SK-N-SH (cell line): Measurements from ENCODE around the gene F11R. TPM values are rescaled to one million over a fixed set of nuclear protein-coding genes. Genes with fewer than 3 reads are reported as not detected.

Experiments
- CTCF ChIA-PET: fragments of 300-600, 350-600 bp; formaldehyde crosslinking; extraction: SDS; loops from one replicate; lab custom pipeline; 2021; lab: Yijun Ruan, JAX
- POLR2A ChIA-PET: fragments of 350-600 bp; sonication (Branson Sonifier 250); formaldehyde crosslinking; extraction: SDS; loops from one replicate; lab custom pipeline; 2020; ENCODE audit warnings: antibody characterized with exemption, inconsistent platforms; lab: Yijun Ruan, JAX
- DNase-seq: peaks from one replicate; pipeline ENCODE4 v3.0.0; 2012
- H2AFZ ChIP-seq: fragments of 200-600 bp; sonication (generic); 2 replicates; pipeline ENCODE4 v1.8.1; 2016; ENCODE audit warnings: antibody characterized with exemption, mild to moderate bottlenecking, low read depth
- H3F3A ChIP-seq: fragments of 200-600 bp; sonication (generic); replicated peaks from 2 replicates; pipeline ENCODE3; 2016; ENCODE audit warnings: antibody characterized with exemption, mild to moderate bottlenecking; ENCODE audit not compliant: insufficient read depth
- H3K27ac ChIP-seq, 2 experiments: fragments of 200-500 bp in 1 of 2; fragments of 200-600 bp in 1 of 2; sonication (Bioruptor generic) in 1 of 2; sonication (generic), shearing (Covaris generic) in 1 of 2; 2 replicates each; pipeline versions ENCODE4 v1.5.1 to v1.6.1; 2014 to 2016; ENCODE audit warnings: low read depth in 2 of 2, inconsistent platforms in 1 of 2, low read length in 1 of 2, mild to moderate bottlenecking in 1 of 2, mixed read lengths in 1 of 2
- H3K27me3 ChIP-seq: fragments of 200-600 bp; sonication (generic), shearing (Covaris generic); 2 replicates; pipeline ENCODE4 v1.6.1; 2016; ENCODE audit warnings: mixed run types; ENCODE audit not compliant: insufficient read depth
- H3K36me3 ChIP-seq, 2 experiments: fragments of 200-500 bp in 1 of 2; fragments of 200-600 bp in 1 of 2; sonication (Bioruptor generic) in 1 of 2; sonication (generic) in 1 of 2; replicated peaks in 1 of 2; 2 replicates each; pipeline versions ENCODE3 to v1.5.1; 2014 to 2016; ENCODE audit warnings: low read length in 1 of 2, mild to moderate bottlenecking in 1 of 2; ENCODE audit not compliant: insufficient read depth in 2 of 2, control insufficient read depth in 1 of 2
- H3K4me1 ChIP-seq, 2 experiments: fragments of 200-500 bp in 1 of 2; fragments of 200-600 bp in 1 of 2; sonication (Bioruptor generic) in 1 of 2; sonication (generic), shearing (Covaris generic) in 1 of 2; 2 replicates each; pipeline versions ENCODE4 v1.5.1 to v1.6.1; 2014 to 2016; ENCODE audit warnings: low read depth in 1 of 2, low read length in 1 of 2, mixed run types in 1 of 2; ENCODE audit not compliant: insufficient read depth in 2 of 2, control insufficient read depth in 1 of 2
- H3K4me2 ChIP-seq: fragments of 200-600 bp; sonication (generic), shearing (Covaris generic); 2 replicates; pipeline ENCODE4 v1.6.1; 2017; ENCODE audit warnings: mixed run types
- H3K4me3 ChIP-seq, 2 experiments: fragments of 200-500 bp in 1 of 2; fragments of 200-600 bp in 1 of 2; sonication (Bioruptor generic) in 1 of 2; sonication (generic), shearing (Covaris generic) in 1 of 2; 2 replicates each; pipeline versions ENCODE4 v1.5.1 to v1.8.1; 2014 to 2016; ENCODE audit warnings: low read depth in 2 of 2, inconsistent platforms in 1 of 2, low read length in 1 of 2, mild to moderate bottlenecking in 1 of 2, mixed read lengths in 1 of 2, moderate library complexity in 1 of 2
- H3K79me2 ChIP-seq: fragments of 200-600 bp; sonication (generic); 2 replicates; pipeline ENCODE4 v1.8.1; 2017; ENCODE audit warnings: mild to moderate bottlenecking; ENCODE audit not compliant: insufficient read depth
- H3K9ac ChIP-seq: fragments of 200-600 bp; sonication (generic); 2 replicates; pipeline ENCODE4 v1.6.1; 2017; ENCODE audit warnings: mixed run types
- H3K9me2 ChIP-seq: fragments of 200-600 bp; sonication (generic); 2 replicates; pipeline ENCODE4 v1.6.1; 2017; ENCODE audit warnings: mixed run types
- H3K9me3 ChIP-seq: fragments of 200-600 bp; sonication (generic); 2 replicates; pipeline ENCODE4 v1.6.1; 2017; ENCODE audit warnings: mixed run types, mild to moderate bottlenecking, moderate library complexity
- H4K20me1 ChIP-seq: fragments of 200-600 bp; sonication (generic); 2 replicates; pipeline ENCODE4 v1.6.1; 2017; ENCODE audit warnings: mild to moderate bottlenecking, mixed run types; ENCODE audit not compliant: insufficient read depth
- CTCF ChIP-seq: fragments of 200-600 bp; sonication (generic); IDR thresholded peaks from 2 replicates; pipeline ENCODE4 v1.6.1; 2017; ENCODE audit warnings: antibody characterized with exemption, mild to moderate bottlenecking, moderate library complexity
- JUND ChIP-seq: IDR thresholded peaks from 2 replicates; pipeline ENCODE4 v1.4.0; 2012
- TEAD4 ChIP-seq: IDR thresholded peaks from 2 replicates; pipeline ENCODE4 v1.4.0; 2012; ENCODE audit warnings: mild to moderate bottlenecking, borderline replicate concordance; ENCODE audit not compliant: insufficient read depth
- WGBS: methylation state at CpG from one replicate; pipeline ENCODE4 v1.1.6; 2017; ENCODE audit warnings: low lambda C conversion rate; 5-methylcytosine and 5-hydroxymethylcytosine counted together
- polyA plus RNA-seq, 3 experiments: library from polyadenylated mRNA; depleted of rRNA; stranded (reverse); fragments of >200 nt; gene quantifications; 2 replicates each; pipeline ENCODE4 v1.2.3, GENCODE V29; 2012
- TF ChIP-seq, protein P1 (sequence below): IDR thresholded peaks from 2 replicates; pipeline ENCODE4 v1.6.1; 2012; ENCODE audit warnings: mild to moderate bottlenecking, low read depth, low read length, moderate library complexity
- TF ChIP-seq, protein P2 (sequence below): fragments of 150-350 bp; IDR thresholded peaks from 2 replicates; pipeline ENCODE4 v1.6.1; 2016; ENCODE audit warnings: mild to moderate bottlenecking, low read depth, low read length

F11R gene
- polyA plus RNA-seq, 1 of the 3 experiments (the other 2 are of a cell fraction) = 9.0 TPM

DNA sequence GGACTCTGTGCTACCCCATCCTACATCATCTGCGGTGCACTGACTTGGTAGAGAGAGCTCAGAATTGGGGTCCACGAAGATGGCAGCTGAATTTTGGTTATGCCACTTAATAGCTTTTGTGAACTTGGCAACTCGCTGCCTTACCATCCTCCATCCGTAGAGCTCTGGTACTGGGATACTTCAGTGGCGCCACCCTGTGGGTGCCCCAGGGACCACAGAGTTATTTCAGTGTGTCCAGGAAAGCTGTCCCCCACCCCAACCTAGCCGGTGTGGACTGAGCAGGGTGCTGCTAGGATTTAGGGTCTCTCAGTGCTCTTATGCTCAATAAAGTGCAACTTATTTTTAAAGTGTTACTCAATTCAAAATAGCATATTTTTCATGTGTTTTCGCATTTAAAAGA, 33.9 kb upstream of the F11R start:
- 54% methylated on average over 5 of the region's 7 CpGs for WGBS
- POLR2A ChIA-PET = no interaction called here
- DNase-seq = no peak

More for the DNA sequence above, 33.9 kb upstream of the F11R start:
- no peak overlapping the region for H2AFZ ChIP-seq
- TF ChIP-seq, protein P1, sequence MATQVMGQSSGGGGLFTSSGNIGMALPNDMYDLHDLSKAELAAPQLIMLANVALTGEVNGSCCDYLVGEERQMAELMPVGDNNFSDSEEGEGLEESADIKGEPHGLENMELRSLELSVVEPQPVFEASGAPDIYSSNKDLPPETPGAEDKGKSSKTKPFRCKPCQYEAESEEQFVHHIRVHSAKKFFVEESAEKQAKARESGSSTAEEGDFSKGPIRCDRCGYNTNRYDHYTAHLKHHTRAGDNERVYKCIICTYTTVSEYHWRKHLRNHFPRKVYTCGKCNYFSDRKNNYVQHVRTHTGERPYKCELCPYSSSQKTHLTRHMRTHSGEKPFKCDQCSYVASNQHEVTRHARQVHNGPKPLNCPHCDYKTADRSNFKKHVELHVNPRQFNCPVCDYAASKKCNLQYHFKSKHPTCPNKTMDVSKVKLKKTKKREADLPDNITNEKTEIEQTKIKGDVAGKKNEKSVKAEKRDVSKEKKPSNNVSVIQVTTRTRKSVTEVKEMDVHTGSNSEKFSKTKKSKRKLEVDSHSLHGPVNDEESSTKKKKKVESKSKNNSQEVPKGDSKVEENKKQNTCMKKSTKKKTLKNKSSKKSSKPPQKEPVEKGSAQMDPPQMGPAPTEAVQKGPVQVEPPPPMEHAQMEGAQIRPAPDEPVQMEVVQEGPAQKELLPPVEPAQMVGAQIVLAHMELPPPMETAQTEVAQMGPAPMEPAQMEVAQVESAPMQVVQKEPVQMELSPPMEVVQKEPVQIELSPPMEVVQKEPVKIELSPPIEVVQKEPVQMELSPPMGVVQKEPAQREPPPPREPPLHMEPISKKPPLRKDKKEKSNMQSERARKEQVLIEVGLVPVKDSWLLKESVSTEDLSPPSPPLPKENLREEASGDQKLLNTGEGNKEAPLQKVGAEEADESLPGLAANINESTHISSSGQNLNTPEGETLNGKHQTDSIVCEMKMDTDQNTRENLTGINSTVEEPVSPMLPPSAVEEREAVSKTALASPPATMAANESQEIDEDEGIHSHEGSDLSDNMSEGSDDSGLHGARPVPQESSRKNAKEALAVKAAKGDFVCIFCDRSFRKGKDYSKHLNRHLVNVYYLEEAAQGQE = no peak
- TF ChIP-seq, protein P2, sequence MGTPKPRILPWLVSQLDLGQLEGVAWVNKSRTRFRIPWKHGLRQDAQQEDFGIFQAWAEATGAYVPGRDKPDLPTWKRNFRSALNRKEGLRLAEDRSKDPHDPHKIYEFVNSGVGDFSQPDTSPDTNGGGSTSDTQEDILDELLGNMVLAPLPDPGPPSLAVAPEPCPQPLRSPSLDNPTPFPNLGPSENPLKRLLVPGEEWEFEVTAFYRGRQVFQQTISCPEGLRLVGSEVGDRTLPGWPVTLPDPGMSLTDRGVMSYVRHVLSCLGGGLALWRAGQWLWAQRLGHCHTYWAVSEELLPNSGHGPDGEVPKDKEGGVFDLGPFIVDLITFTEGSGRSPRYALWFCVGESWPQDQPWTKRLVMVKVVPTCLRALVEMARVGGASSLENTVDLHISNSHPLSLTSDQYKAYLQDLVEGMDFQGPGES = no peak
- TF ChIP-seq JUND = no peak
- TF ChIP-seq TEAD4 = no peak
- TF ChIP-seq CTCF = peak; percentile 34; the same call in 1 of the 2 replicates
- H3F3A ChIP-seq = no peaks in the 10 kb centered on the region
- no peaks in the 10 kb centered on the region for H3K36me3 ChIP-seq
- H3K27me3 ChIP-seq = no peaks in the 10 kb centered on the region
- no peaks in the 10 kb centered on the region for H3K9me2 ChIP-seq
- no peaks in the 10 kb centered on the region for H3K9me3 ChIP-seq
- no peaks in the 10 kb centered on the region for H3K79me2 ChIP-seq
- no peak overlapping the region for H3K4me3 ChIP-seq
- H3K4me1 ChIP-seq = no peaks in the 10 kb centered on the region
- H3K27ac ChIP-seq = no peak overlapping the region
- H4K20me1 ChIP-seq = no peaks in the 10 kb centered on the region
- CTCF ChIA-PET = interaction anchor here (0.7 to 1.5 kb wide), 3 partner anchors 16 to 43 kb away, joined by 3 to 4 read pairs (median 3); partner anchors contain the start of gene KLHDC9
- no peak overlapping the region for H3K4me2 ChIP-seq
- no peak overlapping the region for H3K9ac ChIP-seq
